Measurements from ENCODE around the gene ARHGAP31.

ARHGAP31 gene

GRCh38 chr3:119295816-119296726, 1.9 kb downstream of the ARHGAP31 start:
- H3K4me3 ChIP-seq (ENCODE audit: control insufficient read depth, low read depth, low read length), result peak overlapping the region; percentile 73
- TF ChIP-seq CTCF (IDR thresholded peaks at IDR 0.05; ENCODE audit: control insufficient read depth, insufficient read depth, low read depth, low read length, missing control alignments), result no peak
- peak; percentile 20 for DNase-seq (ENCODE audit: low read depth)

DNA sequence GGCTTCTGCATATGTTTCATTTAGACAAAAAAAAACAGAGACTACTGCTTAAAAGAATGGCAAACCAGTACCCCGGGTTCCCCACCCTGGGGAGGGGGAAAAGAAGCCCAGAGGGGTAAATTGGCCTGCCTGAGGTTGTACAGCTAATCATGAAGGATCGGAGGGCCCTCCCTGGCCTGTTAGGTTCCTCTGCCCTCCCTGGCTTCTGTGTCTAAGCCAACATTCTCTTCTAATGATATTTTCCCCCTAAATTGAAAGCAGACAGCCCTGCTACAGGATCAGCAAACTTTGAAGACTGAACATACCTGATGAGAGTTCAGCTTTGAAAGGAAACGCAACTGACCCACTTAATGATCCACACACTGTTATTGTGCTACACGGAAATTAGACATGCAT, 2.5 kb downstream of the ARHGAP31 start:
- no peak for DNase-seq (ENCODE audit: low read depth)
- no peak for TF ChIP-seq CTCF (IDR thresholded peaks at IDR 0.05; ENCODE audit: control insufficient read depth, insufficient read depth, low read depth, low read length, missing control alignments)
- no peak overlapping the region for H3K4me3 ChIP-seq (ENCODE audit: control insufficient read depth, low read depth, low read length)

GRCh38 chr3:119297169-119297568, 3.0 kb downstream of the ARHGAP31 start:
- no peak overlapping the region for H3K4me3 ChIP-seq (ENCODE audit: control insufficient read depth, low read depth, low read length)
- DNase-seq (ENCODE audit: low read depth), result no peak
- no peak for TF ChIP-seq CTCF (IDR thresholded peaks at IDR 0.05; ENCODE audit: control insufficient read depth, insufficient read depth, low read depth, low read length, missing control alignments)

DNA sequence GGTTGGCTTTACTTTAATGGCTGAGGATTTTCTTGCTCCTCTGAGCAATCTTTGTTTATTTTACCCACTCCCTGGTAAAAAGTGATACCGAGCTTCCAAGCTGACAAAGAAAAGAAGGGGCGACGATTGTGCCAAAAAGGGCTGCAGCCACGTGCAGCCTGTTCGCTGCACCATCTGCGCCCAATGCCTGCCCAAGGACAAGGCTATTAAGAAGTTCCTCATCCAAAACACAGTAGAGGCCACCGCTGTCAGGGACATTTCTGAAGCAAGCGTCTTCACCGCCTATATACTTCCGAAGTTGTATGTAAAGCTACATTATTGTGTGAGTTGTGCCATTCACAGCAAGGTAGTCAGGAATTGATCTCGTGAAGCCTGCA, 4.4 kb downstream of the ARHGAP31 start:
- no peak for TF ChIP-seq CTCF (IDR thresholded peaks at IDR 0.05; ENCODE audit: control insufficient read depth, insufficient read depth, low read depth, low read length, missing control alignments)
- DNase-seq (ENCODE audit: low read depth), result no peak
- H3K4me3 ChIP-seq (ENCODE audit: control insufficient read depth, low read depth, low read length), result no peak overlapping the region

GRCh38 chr3:119300991-119301391, 6.8 kb downstream of the ARHGAP31 start:
- H3K4me3 ChIP-seq (ENCODE audit: control insufficient read depth, low read depth, low read length), result no peak overlapping the region
- TF ChIP-seq CTCF (IDR thresholded peaks at IDR 0.05; ENCODE audit: control insufficient read depth, insufficient read depth, low read depth, low read length, missing control alignments), result no peak
- no peak for DNase-seq (ENCODE audit: low read depth)

DNA sequence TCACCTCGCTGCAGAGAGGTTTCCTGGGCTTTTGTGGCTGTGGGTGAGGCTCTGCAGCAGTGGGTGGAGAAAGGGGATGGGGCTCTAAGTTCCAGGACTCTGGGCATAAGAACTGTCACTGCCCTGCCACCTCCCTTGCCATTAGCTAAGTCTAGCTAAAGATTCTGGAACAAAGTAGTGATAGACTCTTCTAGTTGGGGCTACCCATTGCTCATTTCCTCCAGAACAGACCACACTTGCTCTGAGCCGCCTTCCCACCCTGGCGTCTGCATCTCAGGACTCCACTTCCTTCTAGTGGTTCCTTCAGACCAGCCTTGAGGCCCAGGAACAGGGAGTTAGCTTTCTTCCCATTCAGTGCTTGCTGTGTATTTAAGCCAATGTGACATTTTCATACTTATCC, 7.5 kb downstream of the ARHGAP31 start:
- no peak for TF ChIP-seq CTCF (IDR thresholded peaks at IDR 0.05; ENCODE audit: control insufficient read depth, insufficient read depth, low read depth, low read length, missing control alignments)
- no peak for DNase-seq (ENCODE audit: low read depth)
- H3K4me3 ChIP-seq (ENCODE audit: control insufficient read depth, low read depth, low read length), result no peak overlapping the region
